ENCODE measurements around the gene GREB1L. TPM values are rescaled to one million over a fixed set of nuclear protein-coding genes. Genes with fewer than 3 reads are reported as not detected.

GREB1L gene
- total and polyA plus RNA-seq, 2 of the 13 experiments (the other 11 are each of a cell fraction or from before 2014, with no cell fraction given): 0.17 to 0.66 TPM

GRCh38 chr18:21267400-21267799 is 25.4 kb downstream of the GREB1L start:
- no peak overlapping the region for H3K4me2 ChIP-seq (ENCODE audit: low read depth, low read length)
- 80% methylated on average over 2 of the region's 2 CpGs for WGBS (ENCODE audit: low lambda C conversion rate)
- peak in 1 of 2 experiments; percentile 51; a peak in 1 of 4 replicates for TF ChIP-seq ATF4 (CRISPR knock-in tag; IDR thresholded peaks at IDR 0.05)
- TF ChIP-seq ZNF292 (CRISPR knock-in tag; IDR thresholded peaks at IDR 0.05; ENCODE audit: borderline replicate concordance, low read depth): no peak
- TF ChIP-seq MED8 (CRISPR knock-in tag; IDR thresholded peaks at IDR 0.05; ENCODE audit: insufficient replicate concordance): no peak
- TF ChIP-seq, protein P1, sequence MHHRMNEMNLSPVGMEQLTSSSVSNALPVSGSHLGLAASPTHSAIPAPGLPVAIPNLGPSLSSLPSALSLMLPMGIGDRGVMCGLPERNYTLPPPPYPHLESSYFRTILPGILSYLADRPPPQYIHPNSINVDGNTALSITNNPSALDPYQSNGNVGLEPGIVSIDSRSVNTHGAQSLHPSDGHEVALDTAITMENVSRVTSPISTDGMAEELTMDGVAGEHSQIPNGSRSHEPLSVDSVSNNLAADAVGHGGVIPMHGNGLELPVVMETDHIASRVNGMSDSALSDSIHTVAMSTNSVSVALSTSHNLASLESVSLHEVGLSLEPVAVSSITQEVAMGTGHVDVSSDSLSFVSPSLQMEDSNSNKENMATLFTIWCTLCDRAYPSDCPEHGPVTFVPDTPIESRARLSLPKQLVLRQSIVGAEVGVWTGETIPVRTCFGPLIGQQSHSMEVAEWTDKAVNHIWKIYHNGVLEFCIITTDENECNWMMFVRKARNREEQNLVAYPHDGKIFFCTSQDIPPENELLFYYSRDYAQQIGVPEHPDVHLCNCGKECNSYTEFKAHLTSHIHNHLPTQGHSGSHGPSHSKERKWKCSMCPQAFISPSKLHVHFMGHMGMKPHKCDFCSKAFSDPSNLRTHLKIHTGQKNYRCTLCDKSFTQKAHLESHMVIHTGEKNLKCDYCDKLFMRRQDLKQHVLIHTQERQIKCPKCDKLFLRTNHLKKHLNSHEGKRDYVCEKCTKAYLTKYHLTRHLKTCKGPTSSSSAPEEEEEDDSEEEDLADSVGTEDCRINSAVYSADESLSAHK (CRISPR knock-in tag; IDR thresholded peaks at IDR 0.05; ENCODE audit: borderline replicate concordance): no peak
- TF ChIP-seq CEBPG (CRISPR knock-in tag; IDR thresholded peaks at IDR 0.05): peak; percentile 36
- no peak for TF ChIP-seq SOX13 (IDR thresholded peaks at IDR 0.05)
- TF ChIP-seq SOX13 (CRISPR knock-in tag; conservative IDR thresholded peaks at IDR 0.05 in 1 of 2, IDR thresholded peaks at IDR 0.05 in 1 of 2): peak in 1 of 2 experiments; percentile 56; a peak in 2 of 4 replicates
- TF ChIP-seq ZBTB37 (CRISPR knock-in tag; IDR thresholded peaks at IDR 0.05): no peak
- H3K9me3 ChIP-seq (ENCODE audit: low read length): no peaks in the 10 kb centered on the region
- no peaks in the 10 kb centered on the region for H3K27me3 ChIP-seq (ENCODE audit: control insufficient read depth in 1 of 2, insufficient read depth in 2 of 2, low read length in 2 of 2)
- no TSS peak for BruUV-seq (replicated peaks)
- H3K79me2 ChIP-seq (ENCODE audit: insufficient read depth, low read length): no peaks in the 10 kb centered on the region
- H3K4me3 ChIP-seq (replicated peaks in 1 of 3; ENCODE audit: insufficient read depth in 1 of 3, low read depth in 2 of 3, low read length in 3 of 3): no peak overlapping the region
- H3K36me3 ChIP-seq (replicated peaks in 1 of 2; ENCODE audit: control insufficient read depth in 1 of 2, insufficient read depth in 2 of 2, low read length in 2 of 2): no peaks in the 10 kb centered on the region
- no peak overlapping the region for H3K9ac ChIP-seq (ENCODE audit: insufficient read depth, low read depth, low read length)
- ATAC-seq: peak; percentile 45; the same call in 2 of the 3 replicates
- intact Hi-C loops (cut with micrococcal nuclease; ENCODE audit: unreplicated experiment): no loop called here
- peak; percentile 73 for DNase-seq (ENCODE audit: low spot score)
- ChIA-PET POLR2A (no interaction called here), CTCF (ENCODE audit: low intra/inter-chr PET ratio, low total read pairs) (no interaction called here)
- no peak overlapping the region for H3K27ac ChIP-seq (ENCODE audit: extremely low read length, insufficient read depth, low read length)
- FAIRE-seq: no peak
- no peaks in the 10 kb centered on the region for H4K20me1 ChIP-seq (ENCODE audit: insufficient read depth, low read length)
- in situ Hi-C loops (cut with HindIII; ENCODE audit: extremely low pct_ligation_motif_present, low pct_unique_long_range_greater_than_20kb): loop anchor here (25.0 kb wide), 1 partner anchor 105 kb away; no protein-coding TSS in a partner anchor
- H3K4me1 ChIP-seq (ENCODE audit: insufficient read depth, low read length): peaks cover 52% of the 10 kb centered on the region
- no peak overlapping the region for H2AFZ ChIP-seq (ENCODE audit: low read length)

Measured in HepG2 (cell line).